Mammary epithelial cell (primary cell): ENCODE results near the gene IMMP2L.

Experiments
- EZH2 ChIP-seq: IDR thresholded peaks from 2 replicates; pipeline ENCODE4 v1.6.1; 2012; ENCODE audit warnings: low read length, inconsistent platforms, borderline replicate concordance
- TF ChIP-seq, protein P1 (sequence below), 2 donors: IDR thresholded peaks in 1 of 2; conservative IDR thresholded peaks in 1 of 2; 2 replicates each; pipeline ENCODE4 v1.5.1; 2011 to 2012; ENCODE audit warnings: inconsistent platforms in 2 of 2, low read length in 2 of 2, mild to moderate bottlenecking in 2 of 2, control low read depth in 1 of 2, low read depth in 1 of 2; ENCODE audit not compliant: insufficient read depth in 1 of 2; ENCODE audit errors: extremely low read depth in 1 of 2

DNA sequence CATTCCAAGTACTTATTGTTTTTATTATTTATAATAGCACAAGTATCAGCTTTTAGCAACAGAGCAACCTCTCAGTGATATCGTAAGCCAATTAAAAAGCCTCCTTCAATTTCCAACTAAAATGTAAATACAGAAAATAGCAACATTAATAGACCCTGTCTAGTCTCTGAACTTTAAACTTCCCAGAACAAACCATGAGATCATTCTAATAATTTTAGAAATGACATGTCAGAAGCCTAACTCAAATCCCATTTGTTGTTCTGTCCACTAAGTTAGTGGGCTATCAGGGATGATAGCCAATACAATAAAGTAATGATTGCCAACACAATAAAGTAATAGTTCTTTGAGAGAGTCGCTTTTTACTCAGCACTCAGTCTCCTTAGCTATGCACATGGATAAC is 493.7 kb downstream of the IMMP2L start:
- TF ChIP-seq, protein P1, sequence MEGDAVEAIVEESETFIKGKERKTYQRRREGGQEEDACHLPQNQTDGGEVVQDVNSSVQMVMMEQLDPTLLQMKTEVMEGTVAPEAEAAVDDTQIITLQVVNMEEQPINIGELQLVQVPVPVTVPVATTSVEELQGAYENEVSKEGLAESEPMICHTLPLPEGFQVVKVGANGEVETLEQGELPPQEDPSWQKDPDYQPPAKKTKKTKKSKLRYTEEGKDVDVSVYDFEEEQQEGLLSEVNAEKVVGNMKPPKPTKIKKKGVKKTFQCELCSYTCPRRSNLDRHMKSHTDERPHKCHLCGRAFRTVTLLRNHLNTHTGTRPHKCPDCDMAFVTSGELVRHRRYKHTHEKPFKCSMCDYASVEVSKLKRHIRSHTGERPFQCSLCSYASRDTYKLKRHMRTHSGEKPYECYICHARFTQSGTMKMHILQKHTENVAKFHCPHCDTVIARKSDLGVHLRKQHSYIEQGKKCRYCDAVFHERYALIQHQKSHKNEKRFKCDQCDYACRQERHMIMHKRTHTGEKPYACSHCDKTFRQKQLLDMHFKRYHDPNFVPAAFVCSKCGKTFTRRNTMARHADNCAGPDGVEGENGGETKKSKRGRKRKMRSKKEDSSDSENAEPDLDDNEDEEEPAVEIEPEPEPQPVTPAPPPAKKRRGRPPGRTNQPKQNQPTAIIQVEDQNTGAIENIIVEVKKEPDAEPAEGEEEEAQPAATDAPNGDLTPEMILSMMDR (conservative IDR thresholded peaks at IDR 0.05 in 1 of 2, IDR thresholded peaks at IDR 0.05 in 1 of 2; ENCODE audit: extremely low read depth in 1 of 2, insufficient read depth in 1 of 2, low read depth in 1 of 2, low read length in 2 of 2) = no peak
- TF ChIP-seq EZH2 = no peak
